Measurements from ENCODE around the gene CASP3. TPM values are rescaled to one million over a fixed set of nuclear protein-coding genes. Genes with fewer than 3 reads are reported as not detected.
"Not testable (repeated sequence)": the region's sequence is repeated elsewhere in the genome, so short reads cannot be mapped to it uniquely, and the experiment has no call there.

The CASP3 gene
- polyA plus RNA-seq, 1 of the 3 experiments (the other 2 are of a cell fraction) = 15.5 TPM

DNA sequence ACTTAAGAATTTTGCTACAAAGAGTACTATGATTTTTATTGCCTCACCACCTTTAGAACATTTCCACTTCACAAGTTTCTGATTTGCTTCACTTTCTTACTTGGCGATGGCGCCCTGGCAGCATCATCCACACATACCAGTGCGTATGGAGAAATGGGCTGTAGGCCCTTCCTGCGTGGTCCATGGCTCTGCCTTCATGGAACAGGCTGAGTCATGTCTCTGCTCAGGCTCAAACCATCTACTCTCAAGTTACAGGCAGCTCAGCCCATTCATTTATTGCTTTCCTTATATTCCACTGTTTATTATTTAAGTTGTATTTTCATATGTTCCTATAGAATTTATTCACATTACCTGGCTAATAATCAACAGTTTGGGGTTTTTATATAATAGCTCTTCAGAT lies 21.1 kb downstream of the CASP3 start:
- POLR2A ChIA-PET = no interaction called here
- Histone ChIP-seq H3K4me2 (no peak overlapping the region), H3K36me3 (replicated peaks in 1 of 2; ENCODE audit: control insufficient read depth in 1 of 2, insufficient read depth in 2 of 2, low read length in 1 of 2) (peaks cover 59 to 64% of the 10 kb centered on the region in 2 experiments), H3K9ac (no peak overlapping the region), H3K4me1 (ENCODE audit: control insufficient read depth in 1 of 2, insufficient read depth in 2 of 2, low read depth in 1 of 2, low read length in 1 of 2) (no peaks in the 10 kb centered on the region; a peak in 1 of 4 replicates), H3K9me2 (no peaks in the 10 kb centered on the region), H3K79me2 (ENCODE audit: insufficient read depth) (no peaks in the 10 kb centered on the region), H4K20me1 (ENCODE audit: insufficient read depth) (no peaks in the 10 kb centered on the region), H3F3A (replicated peaks; ENCODE audit: insufficient read depth) (no peaks in the 10 kb centered on the region), H2AFZ (ENCODE audit: low read depth) (no peak overlapping the region), H3K27ac (ENCODE audit: low read depth in 2 of 2, low read length in 1 of 2) (no peak overlapping the region), H3K27me3 (ENCODE audit: insufficient read depth) (no peaks in the 10 kb centered on the region), H3K4me3 (ENCODE audit: low read depth in 2 of 2, low read length in 1 of 2) (no peak overlapping the region), H3K9me3 (no peaks in the 10 kb centered on the region)
- CTCF ChIA-PET = interaction anchor here (1.5 kb wide), 1 partner anchor 14 kb away, joined by 3 read pairs; no protein-coding TSS in a partner anchor
- WGBS (ENCODE audit: low lambda C conversion rate) = 96% methylated on average over 4 of the region's 4 CpGs
- DNase-seq = no peak
- TF ChIP-seq SMC3 (IDR thresholded peaks at IDR 0.05; ENCODE audit: low read depth, low read length) (no peak), FOXJ3 (CRISPR knock-in tag; IDR thresholded peaks at IDR 0.05) (no peak), CHD2 (IDR thresholded peaks at IDR 0.05; ENCODE audit: low read length, partially characterized antibody) (no peak), MXI1 (IDR thresholded peaks at IDR 0.05; ENCODE audit: low read depth, low read length) (no peak), TCF12 (IDR thresholded peaks at IDR 0.05) (peak; percentile 34; the same call in 1 of the 2 replicates), ELF1 (IDR thresholded peaks at IDR 0.05) (no peak)
- TF ChIP-seq, protein P1, sequence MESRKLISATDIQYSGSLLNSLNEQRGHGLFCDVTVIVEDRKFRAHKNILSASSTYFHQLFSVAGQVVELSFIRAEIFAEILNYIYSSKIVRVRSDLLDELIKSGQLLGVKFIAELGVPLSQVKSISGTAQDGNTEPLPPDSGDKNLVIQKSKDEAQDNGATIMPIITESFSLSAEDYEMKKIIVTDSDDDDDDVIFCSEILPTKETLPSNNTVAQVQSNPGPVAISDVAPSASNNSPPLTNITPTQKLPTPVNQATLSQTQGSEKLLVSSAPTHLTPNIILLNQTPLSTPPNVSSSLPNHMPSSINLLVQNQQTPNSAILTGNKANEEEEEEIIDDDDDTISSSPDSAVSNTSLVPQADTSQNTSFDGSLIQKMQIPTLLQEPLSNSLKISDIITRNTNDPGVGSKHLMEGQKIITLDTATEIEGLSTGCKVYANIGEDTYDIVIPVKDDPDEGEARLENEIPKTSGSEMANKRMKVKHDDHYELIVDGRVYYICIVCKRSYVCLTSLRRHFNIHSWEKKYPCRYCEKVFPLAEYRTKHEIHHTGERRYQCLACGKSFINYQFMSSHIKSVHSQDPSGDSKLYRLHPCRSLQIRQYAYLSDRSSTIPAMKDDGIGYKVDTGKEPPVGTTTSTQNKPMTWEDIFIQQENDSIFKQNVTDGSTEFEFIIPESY (IDR thresholded peaks at IDR 0.05; ENCODE audit: borderline replicate concordance, low read depth) = no peak

DNA sequence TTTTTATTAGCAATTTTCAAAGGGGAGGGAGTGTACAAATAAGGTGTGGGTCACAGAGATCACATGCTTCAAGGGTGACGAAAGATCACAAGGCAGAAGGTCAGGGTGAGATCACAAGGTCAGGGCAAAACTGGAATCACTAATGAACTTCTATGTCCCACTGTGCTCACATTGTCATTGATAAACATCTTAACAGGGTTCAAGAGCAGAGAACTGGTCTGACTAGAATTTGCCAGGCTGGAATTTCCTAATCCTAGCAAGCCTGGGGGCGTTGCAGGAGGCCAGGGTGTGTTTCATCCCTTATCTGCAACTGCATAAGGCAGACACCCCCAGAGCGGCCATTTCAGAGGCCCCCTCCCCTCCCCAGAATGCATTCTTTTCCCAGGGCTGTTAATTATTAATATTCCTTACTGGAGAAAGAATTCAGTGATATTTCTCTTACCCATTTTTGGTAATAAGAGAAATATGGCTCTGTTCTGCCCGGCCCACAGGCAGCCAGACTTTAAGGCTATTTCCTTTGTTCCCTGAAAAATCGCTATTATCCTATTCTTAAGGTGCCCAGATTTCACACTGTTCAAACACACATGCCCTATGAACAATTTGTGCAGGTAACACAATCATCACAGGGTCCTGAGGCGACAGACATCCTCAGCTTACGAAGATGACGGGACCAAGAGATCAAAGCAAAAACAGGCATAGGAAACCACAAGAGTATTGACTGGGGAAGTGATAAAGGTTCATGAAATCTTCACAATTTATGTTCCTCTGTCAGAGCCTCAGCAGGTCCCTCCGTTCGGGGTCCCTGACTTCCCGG lies 23.3 kb downstream of the CASP3 start:
- 93% methylated on average over 11 of the region's 11 CpGs for WGBS (ENCODE audit: low lambda C conversion rate)
- H3K4me3 ChIP-seq (ENCODE audit: low read depth in 2 of 2, low read length in 1 of 2); H3K4me1 ChIP-seq (ENCODE audit: control insufficient read depth in 1 of 2, insufficient read depth in 2 of 2, low read depth in 1 of 2, low read length in 1 of 2); H4K20me1 ChIP-seq (ENCODE audit: insufficient read depth); H3K9me2 ChIP-seq; H3K27me3 ChIP-seq (ENCODE audit: insufficient read depth); CTCF ChIA-PET; H3F3A ChIP-seq (replicated peaks; ENCODE audit: insufficient read depth); H3K4me2 ChIP-seq; POLR2A ChIA-PET; H3K9ac ChIP-seq; H3K79me2 ChIP-seq (ENCODE audit: insufficient read depth); DNase-seq; H3K9me3 ChIP-seq; H3K27ac ChIP-seq (ENCODE audit: low read depth in 2 of 2, low read length in 1 of 2); H2AFZ ChIP-seq (ENCODE audit: low read depth): not testable (repeated sequence)
- peaks cover 39 to 47% of the 10 kb centered on the region in 2 experiments for H3K36me3 ChIP-seq (replicated peaks in 1 of 2; ENCODE audit: control insufficient read depth in 1 of 2, insufficient read depth in 2 of 2, low read length in 1 of 2)

DNA sequence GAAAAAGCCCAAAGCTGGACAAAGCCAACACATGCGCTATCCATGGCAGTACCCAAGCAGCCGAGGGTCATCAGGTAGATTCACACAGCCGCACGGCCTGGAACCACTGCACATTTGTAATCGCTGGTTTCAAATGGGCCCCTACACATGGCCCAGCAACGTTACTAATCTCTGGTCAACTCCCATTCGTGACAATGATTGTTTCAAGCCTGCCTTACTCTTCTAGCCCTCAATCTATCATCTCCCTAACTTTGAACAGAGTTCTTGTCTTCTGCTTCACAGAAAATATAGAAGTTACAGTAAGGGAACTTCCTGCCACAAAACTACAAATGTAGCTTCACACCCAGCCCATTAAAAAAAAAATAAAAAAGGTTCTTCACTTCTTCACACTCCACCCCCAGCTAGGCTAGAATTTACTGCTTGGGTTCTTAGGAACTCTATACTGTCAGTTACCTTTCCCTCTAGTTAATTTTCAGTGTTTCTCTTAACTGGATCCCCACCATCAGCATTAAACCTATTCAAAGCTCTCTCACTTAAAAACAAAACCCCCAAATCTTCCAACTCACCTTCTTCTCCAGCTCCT lies 24.2 kb downstream of the CASP3 start:
- Histone ChIP-seq H4K20me1 (ENCODE audit: insufficient read depth) (no peaks in the 10 kb centered on the region), H2AFZ (ENCODE audit: low read depth) (no peak overlapping the region), H3K79me2 (ENCODE audit: insufficient read depth) (no peaks in the 10 kb centered on the region), H3K9ac (no peak overlapping the region), H3K36me3 (replicated peaks in 1 of 2; ENCODE audit: control insufficient read depth in 1 of 2, insufficient read depth in 2 of 2, low read length in 1 of 2) (peaks cover 33 to 38% of the 10 kb centered on the region in 2 experiments), H3F3A (replicated peaks; ENCODE audit: insufficient read depth) (no peaks in the 10 kb centered on the region), H3K27me3 (ENCODE audit: insufficient read depth) (no peaks in the 10 kb centered on the region), H3K4me2 (no peak overlapping the region), H3K4me3 (ENCODE audit: low read depth in 2 of 2, low read length in 1 of 2) (no peak overlapping the region), H3K27ac (ENCODE audit: low read depth in 2 of 2, low read length in 1 of 2) (no peak overlapping the region), H3K9me3 (no peaks in the 10 kb centered on the region), H3K4me1 (ENCODE audit: control insufficient read depth in 1 of 2, insufficient read depth in 2 of 2, low read depth in 1 of 2, low read length in 1 of 2) (no peaks in the 10 kb centered on the region; a peak in 1 of 4 replicates), H3K9me2 (no peaks in the 10 kb centered on the region)
- no peak for DNase-seq
- TF ChIP-seq NRF1 (IDR thresholded peaks at IDR 0.05; ENCODE audit: low read depth, low read length) = no peak
- no peak for TF ChIP-seq CHD2 (IDR thresholded peaks at IDR 0.05; ENCODE audit: low read length, partially characterized antibody)
- ChIA-PET POLR2A (no interaction called here), CTCF (no interaction called here)
- 96% methylated on average over 7 of the region's 7 CpGs for WGBS (ENCODE audit: low lambda C conversion rate)

DNA sequence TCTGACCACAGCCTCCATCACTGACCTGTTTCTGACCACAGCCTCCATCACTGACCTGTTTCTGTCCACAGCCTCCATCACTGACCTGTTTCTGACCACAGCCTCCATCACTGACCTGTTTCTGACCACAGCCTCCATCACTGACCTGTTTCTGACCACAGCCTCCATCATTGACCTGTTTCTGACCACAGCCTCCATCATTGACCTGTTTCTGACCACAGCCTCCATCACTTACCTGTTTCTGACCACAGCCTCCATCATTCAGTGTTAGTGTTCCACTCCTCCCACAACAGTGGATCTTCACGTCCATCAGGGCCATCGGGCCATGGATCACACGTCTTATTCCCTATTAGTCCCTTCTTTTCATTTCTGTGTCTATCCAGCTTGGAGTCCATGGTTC lies 24.7 kb downstream of the CASP3 start:
- H3K4me3 ChIP-seq (ENCODE audit: low read depth in 2 of 2, low read length in 1 of 2); H3F3A ChIP-seq (replicated peaks; ENCODE audit: insufficient read depth); H3K9me3 ChIP-seq; H3K9ac ChIP-seq; H3K9me2 ChIP-seq; POLR2A ChIA-PET; H3K27me3 ChIP-seq (ENCODE audit: insufficient read depth); DNase-seq; H3K4me1 ChIP-seq (ENCODE audit: control insufficient read depth in 1 of 2, insufficient read depth in 2 of 2, low read depth in 1 of 2, low read length in 1 of 2); H2AFZ ChIP-seq (ENCODE audit: low read depth); H3K4me2 ChIP-seq; H3K79me2 ChIP-seq (ENCODE audit: insufficient read depth); H4K20me1 ChIP-seq (ENCODE audit: insufficient read depth); CTCF ChIA-PET; H3K27ac ChIP-seq (ENCODE audit: low read depth in 2 of 2, low read length in 1 of 2): not testable (repeated sequence)
- H3K36me3 ChIP-seq (replicated peaks in 1 of 2; ENCODE audit: control insufficient read depth in 1 of 2, insufficient read depth in 2 of 2, low read length in 1 of 2) = peaks cover 28 to 32% of the 10 kb centered on the region in 2 experiments
- 99% methylated on average over 3 of the region's 3 CpGs for WGBS (ENCODE audit: low lambda C conversion rate)
